EH (cell line): ENCODE results near the gene TBRG1.

ENCODE experiments used
- DNase-seq: peaks from one replicate; pipeline ENCODE4 v3.0.0-alpha.2; 2015; ENCODE audit warnings: low read depth

Gene TBRG1

GRCh38 chr11:124658986-124659385, 36.3 kb downstream of the TBRG1 start:
- DNase-seq: no peak

GRCh38 chr11:124661553-124661952, 38.9 kb downstream of the TBRG1 start:
- DNase-seq: no peak

DNA sequence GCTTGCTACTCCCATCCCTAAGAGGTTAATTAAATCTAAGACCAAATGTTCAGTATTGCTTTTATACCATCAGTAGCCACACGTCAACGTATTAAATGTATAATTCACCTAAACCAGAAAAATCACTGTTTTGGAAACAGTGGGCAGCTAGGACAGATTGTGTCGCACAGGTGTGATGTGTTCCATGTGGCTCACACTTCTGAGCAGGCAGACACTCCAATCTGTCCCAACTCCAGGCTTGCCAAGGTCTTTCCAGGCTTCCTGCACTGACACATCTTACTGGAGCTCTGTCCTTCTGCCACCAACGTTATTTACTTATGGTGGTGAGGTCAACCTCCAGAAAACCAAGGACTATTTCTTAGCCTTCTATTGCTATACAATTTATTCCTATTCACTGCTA, 39.4 kb downstream of the TBRG1 start:
- no peak for DNase-seq

DNA sequence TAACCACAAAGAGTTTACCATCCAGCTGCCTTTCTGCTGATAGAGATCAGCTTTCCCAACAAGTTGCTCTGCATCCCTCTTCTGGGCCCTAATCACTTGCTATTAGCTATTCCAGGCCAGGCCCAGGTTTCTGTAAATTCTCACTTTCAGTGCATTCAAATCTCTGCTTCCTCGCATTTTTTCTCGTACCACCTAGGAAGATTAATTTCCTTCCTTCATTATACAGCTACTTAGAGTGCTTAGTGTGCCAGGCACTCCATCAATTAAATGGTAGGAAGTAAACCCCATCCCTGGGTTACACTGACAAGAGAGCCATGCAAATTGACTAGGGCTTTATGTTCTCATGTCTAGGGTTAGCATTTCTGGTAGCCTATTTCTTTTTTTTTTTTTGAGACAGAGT, 41.2 kb downstream of the TBRG1 start:
- DNase-seq: no peak

- DNase-seq: no peak
Observed at GRCh38 chr11:124667601-124668000, 44.9 kb downstream of the TBRG1 start.

- DNase-seq: peak; percentile 58
Observed at GRCh38 chr11:124669193-124669592, 46.5 kb downstream of the TBRG1 start.

- no peak for DNase-seq
Observed at GRCh38 chr11:124670732-124671131, 48.1 kb downstream of the TBRG1 start.

DNA sequence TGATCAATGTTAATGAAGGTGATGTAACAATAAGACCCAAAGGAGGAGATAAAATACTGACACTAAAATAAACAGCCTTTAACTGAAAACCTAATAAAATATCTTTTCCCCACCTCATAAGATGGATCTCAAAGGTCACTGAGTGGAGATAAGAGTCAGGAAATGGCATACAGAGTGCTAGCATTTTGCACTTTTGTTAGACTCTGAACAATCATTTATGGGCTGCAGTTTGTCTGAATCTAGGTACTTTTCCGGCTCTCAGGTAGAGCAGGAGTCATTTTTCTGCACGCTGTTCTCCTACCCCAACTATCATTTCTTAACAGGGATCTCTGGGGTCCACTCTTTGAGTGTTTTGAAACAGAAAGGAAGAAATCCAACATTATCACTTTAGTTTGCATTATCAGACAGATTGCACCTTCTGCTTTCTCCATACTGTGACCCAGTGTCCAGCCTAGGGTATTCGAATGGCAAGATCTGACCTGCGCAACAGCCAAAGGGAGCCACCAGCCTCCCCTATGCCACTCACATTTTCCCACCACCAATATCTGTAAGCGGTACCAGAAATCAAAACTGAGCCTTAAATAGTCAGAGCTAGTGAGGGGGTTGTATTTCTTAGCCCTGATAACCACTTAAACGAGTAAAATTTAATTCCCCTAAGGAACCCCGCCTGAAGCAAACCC, 50.0 kb downstream of the TBRG1 start:
- DNase-seq: no peak

- peak; percentile 96 for DNase-seq
Observed at GRCh38 chr11:124673333-124674167, 50.9 kb downstream of the TBRG1 start, which contains the start of the genes SIAE and SPA17. Gene SIAE (minus strand): TSS chr11:124673739. CDS start chr11:124673708, 31 bp downstream. Gene SPA17 (plus strand): TSS chr11:124673904. CDS start chr11:124675265, 1,361 bp downstream.

- no peak for DNase-seq
Observed at GRCh38 chr11:124674168-124674517, 51.5 kb downstream of the TBRG1 start.

GRCh38 chr11:124674571-124674970, 51.9 kb downstream of the TBRG1 start:
- no peak for DNase-seq

GRCh38 chr11:124676386-124676785, 53.7 kb downstream of the TBRG1 start:
- DNase-seq: peak; percentile 62

DNA sequence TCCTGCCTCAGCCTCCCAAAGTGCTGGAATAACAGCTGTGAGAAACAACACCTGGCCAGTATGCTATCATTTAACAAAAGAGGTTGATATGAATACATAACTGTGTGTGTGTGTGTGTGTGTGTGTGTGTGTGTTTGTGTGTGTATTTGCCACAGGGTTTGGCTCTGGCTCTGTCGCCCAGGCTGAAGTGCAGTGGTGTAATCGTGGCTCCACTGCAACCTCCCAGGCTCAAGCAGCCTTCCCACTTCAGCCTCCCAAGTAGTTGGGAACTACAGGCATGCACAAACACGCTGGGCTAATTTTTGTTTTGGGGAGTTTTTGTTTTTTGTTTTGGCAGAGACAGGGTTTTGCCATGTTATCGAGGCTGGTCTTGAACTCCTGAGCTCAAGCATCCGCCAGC, 55.8 kb downstream of the TBRG1 start:
- DNase-seq: no peak

GRCh38 chr11:124681421-124681820, 58.8 kb downstream of the TBRG1 start:
- DNase-seq: no peak

- no peak for DNase-seq
Observed at GRCh38 chr11:124682443-124682842, 59.8 kb downstream of the TBRG1 start.
